ENCODE results near the gene LAX1.
"Not testable (repeated sequence)": the region's sequence is repeated elsewhere in the genome, so short reads cannot be mapped to it uniquely, and the experiment has no call there.

LAX1 gene, protein sequence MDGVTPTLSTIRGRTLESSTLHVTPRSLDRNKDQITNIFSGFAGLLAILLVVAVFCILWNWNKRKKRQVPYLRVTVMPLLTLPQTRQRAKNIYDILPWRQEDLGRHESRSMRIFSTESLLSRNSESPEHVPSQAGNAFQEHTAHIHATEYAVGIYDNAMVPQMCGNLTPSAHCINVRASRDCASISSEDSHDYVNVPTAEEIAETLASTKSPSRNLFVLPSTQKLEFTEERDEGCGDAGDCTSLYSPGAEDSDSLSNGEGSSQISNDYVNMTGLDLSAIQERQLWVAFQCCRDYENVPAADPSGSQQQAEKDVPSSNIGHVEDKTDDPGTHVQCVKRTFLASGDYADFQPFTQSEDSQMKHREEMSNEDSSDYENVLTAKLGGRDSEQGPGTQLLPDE

GRCh38 chr1:203765029-203765837 is at the start of gene LAX1:
TSS of gene LAX1 (plus strand) at chr1:203765183. CDS start at chr1:203765566, 383 bp downstream.
- DNase-seq: peak; percentile 92

DNA sequence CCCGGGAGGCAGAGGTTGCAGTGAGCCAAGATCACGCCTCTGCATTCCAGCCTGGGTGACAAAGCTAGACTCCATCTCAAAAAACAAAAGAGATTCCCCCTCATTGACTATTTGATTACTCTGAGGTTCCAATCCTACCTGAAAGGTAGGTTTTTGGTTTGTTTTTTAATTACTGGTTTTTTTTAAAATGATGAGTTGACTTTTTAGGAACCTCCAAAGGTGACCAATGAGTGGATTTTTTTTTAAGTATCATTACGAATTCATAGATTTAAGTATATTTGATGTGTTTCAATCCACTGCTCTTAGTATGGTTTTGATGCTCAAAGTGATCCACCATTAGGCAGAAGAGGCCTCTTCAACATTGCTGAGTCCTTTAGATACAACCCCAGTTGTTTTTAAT is 47.9 kb upstream of the LAX1 start:
- DNase-seq: no peak

GRCh38 chr1:203720242-203720641 is 44.7 kb upstream of the LAX1 start:
- no peak for DNase-seq

DNA sequence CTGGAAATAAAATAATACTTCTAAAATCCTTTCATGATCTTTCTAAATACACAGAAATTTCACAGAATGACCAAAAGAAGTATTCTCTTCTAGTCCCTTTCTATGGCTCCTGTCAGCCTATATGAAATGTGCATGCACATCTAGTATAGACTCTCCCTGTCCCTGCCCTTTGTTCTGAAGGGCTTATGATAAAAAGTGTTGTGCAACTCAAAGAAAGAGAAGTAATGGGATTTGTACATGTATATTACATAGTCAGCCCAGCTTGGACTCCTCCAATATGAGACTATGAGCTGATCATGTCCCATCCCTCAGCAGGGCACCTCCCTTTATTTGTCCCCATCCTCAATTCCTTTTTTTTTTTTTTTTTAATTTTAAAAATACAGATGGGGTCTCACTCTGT is 42.1 kb upstream of the LAX1 start:
- DNase-seq: no peak

DNA sequence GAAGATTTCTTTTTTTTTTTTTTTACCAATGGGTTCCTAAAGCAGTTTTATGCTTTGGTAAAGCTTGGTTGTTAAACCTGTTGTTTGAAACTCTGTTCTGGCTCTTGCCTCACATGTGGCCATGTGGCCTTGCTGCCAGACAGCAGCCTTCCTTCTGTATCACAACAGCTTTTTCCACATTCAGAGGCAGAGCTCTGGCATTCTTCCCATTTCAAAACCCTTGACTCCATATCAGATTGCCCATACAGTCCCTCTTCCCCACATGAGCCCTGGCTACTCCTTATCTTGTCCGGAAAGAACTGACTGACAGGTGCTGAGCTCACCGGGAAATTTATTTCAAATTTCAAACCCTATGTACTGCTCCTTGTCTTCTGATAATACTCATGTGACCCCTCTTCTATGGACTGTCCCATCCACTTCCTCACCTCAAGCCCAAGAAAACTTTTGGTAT is 38.5 kb upstream of the LAX1 start:
- DNase-seq: no peak

DNA sequence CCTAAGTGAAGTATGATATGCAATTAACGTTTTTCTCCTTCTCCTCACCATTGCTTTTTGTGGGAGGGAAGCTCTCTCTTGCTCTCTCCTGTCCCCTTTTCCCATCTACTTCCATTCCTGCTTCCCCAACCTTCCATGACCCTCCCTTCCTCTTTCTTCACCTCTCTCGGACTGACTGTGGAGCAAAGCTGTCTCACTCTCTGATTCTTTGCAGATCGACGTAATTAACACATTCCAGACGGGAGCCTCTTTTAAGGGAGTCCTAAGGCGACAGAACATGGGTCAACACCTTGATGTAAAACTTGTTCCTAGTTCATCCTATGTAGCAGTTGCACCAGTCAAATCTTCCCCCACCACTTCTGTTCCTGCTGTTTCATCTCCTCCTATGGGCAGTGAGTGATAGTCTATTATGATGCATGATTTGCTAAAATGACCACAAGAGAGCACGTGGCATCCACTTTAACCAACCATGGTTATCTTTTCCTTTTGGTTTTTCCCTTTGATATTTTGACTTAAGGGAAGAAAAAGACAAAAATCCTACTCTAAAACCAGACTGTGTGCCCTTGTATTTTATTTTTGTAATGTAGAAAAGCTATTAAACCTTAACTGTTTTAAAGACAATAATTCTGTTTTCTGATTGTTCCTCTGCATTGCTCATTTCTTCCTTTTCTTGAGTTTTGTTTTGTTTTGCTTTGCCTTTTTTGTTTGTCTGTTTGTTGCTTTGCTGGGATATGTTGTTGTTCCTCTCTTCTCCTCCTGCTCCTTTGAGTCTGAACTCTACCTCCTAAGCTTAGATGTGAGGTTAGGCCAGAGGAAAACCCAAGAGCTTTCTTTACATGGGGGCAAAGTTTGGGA is 31.7 kb upstream of the LAX1 start:
- DNase-seq: no peak

DNA sequence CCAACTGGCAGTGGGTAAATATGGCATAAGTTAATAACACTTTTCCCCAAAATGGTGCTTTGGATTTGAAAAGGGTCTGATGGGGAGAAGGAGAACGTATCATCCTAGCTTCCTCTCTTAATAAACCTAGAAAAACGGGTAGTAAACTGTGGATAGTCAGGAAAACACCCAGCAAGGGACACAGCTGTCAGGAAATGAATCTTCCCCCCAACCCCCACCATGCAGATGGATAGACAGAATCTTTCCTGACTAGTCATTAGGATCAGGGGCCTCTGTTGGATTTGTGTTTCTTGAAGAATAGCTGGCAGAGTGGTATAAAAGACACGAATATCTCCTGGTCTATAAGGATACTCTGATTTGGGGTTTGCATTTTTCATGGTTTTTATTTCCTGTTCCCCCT is 22.5 kb upstream of the LAX1 start:
- no peak for DNase-seq

DNA sequence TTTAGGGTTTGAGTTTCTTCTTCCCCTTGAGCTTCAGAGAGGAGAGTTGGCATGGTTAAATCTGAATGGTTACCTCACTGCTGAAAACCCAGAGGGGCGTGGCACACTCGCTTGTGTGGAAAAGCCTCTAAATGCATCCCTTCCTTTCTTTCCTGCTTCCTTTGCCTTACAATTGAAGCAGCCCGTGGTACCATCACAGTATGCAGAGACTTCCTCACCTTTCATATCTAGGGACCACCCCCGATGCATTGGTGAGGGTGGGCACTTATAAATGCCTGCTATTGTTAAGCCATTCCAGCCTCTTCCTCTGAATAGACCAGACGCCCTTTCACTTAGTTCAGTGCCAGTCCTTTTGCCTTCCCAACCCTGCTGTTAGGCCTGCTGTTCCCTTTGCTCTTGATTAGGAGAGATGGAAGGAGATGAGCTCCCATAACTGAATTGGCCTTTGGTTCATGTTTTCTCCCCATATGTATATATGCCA is 21.9 kb upstream of the LAX1 start:
- DNase-seq: no peak

DNA sequence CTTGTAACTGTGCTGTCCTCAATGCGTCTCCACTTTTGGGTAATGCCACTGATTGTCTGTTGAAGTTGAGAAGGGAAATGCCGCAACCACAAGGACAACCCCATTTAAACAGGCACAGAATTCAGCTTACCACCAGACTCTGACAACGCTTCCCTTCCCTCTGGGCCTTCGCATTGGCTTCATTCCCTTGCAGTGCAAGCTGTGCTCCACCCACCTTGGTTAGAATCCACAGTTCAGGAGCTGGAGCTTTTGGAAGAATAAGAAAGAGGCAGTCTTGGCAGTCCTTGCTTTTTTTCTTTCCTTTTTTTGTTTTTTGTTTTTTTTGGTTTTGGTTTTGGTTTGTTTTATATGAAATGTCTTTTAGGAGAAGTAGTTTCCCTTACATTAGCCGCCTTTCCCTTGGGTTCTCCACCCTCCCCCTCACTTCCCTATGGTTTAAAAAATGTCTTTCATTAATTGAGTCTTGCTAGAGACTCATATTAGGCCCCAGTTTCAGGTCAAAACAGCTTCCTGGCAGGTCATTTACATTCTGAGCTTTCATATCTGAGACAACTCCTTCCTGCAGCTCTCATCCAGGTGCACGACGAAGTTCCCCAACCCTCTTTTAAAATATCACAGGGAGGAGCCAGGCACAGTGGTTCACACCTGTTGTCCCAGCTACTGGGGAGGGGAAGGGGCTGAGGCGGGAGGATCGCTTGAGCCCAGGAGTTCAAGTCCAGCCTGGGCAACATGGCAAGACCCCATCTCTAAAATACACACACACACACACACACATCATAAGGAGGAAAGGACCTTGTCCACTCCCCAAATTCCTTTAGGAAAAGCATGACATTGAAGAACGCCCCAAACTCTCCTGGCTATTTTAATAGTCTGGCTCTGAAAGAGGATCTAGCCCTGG is 20.7 kb upstream of the LAX1 start:
- DNase-seq: peak; percentile 32

- no peak for DNase-seq
Measured at GRCh38 chr1:203746281-203746680, 18.7 kb upstream of the LAX1 start.

DNA sequence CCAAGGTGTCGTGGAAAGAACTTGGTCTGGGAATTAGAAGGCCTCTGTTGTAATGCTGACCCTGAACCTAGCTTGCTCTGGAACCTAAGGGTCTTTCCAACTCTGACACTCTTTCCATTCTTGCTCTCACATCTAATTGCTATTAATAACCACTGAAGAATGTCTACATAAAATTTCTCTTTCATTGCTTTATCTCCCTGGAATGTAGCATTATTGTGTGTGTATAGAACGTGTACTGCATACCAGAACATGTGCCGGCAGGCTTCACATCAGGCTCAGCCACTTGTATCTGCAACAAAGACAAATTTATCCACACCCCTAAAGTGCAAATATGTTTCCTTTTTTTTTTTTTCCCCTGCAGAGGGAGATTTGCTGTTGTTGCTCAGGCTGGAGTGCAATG is 13.9 kb upstream of the LAX1 start:
- no peak for DNase-seq

DNA sequence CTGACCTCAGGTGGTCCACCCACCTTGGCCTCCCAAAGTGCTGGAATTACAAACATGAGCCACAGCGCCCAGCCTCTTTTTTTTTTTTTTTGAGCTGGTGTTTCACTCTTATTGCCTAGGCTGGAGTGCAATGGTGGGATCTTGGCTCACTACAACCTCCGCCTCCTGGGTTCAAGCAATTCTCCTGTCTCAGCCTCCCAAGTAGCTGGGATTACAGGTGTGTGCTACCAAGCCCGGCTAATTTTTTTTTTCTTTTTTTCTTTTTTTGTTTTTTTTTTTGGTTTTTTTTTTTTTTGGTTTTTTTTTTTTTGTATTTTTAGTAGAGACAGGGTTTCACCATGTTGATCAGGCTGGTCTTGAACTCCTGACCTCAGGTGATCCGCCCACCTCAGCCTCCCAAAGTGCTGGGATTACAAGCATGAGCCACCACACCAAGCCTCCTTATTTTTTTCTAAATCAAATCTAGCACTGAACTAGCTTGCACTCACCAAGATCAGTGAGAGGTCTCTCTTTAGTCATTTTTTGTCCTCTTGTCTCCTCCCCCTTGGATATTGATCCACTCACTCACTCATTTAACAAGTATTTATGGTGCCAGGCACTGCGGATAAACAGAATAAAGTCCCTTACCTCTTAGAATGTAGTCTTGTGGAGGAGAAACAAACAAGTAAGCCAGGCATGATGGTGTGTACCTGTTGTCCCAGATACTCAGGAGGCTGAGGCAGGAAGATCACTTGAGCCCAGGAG is 13.2 kb upstream of the LAX1 start:
- DNase-seq: not testable (repeated sequence)

DNA sequence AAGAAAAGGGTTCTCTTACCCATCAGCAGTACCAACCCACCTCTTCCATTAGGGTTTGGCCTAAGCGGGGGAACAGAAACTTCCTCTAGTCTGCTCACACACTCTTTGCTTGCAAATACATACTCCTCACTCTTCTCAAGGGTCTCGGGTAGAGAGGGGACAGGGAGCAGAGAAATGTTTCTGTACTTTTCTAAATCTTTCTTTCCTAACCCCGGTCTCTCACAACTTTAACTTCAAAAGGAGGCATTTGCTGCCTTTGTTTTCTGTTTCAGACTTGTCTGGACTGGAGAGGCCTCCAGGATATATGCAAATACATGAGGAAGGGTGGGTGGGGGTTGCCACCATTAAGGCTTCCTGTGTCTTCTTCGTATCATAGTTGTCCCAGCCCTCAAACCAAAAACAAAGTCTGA is 10.5 kb upstream of the LAX1 start:
- DNase-seq: no peak

DNA sequence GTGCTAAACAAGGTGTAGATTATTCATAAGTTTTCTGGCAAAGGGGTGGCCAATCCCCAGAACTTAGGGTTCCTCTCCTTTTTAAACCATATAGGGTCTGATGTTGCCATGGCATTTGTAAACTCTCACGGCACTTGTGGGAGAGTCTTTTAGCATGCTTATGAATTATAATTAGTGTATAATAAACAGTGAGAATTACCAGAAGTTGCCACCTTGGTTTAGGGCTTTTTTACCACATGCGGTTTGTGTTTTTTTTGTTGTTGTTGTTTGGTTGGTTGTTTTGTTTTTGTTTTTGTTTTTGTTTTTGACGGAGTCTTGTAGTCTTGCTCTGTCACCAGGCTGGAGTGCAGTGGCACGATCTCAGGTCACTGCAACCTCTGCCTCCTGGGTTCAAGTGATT is 8.9 kb upstream of the LAX1 start:
- no peak for DNase-seq

DNA sequence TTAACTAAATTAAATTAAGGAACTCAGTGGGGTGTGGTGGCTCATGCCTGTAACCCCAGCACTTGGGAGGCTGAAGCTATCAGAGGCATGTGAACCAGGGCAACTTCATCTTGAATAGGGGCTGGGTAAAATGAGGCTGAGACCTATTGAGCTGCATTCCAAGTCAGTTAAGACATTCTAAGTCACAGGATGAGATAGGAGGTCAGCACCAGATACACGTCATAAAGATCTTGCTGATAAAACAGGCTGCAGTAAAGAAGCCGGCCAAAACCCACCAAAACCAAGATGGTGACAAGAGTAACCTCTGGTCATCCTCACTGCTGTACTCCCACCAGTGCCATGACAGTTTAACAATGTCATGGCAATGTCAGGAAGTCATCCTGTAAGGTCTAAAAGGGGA is 6.2 kb upstream of the LAX1 start:
- DNase-seq: not testable (repeated sequence)

DNA sequence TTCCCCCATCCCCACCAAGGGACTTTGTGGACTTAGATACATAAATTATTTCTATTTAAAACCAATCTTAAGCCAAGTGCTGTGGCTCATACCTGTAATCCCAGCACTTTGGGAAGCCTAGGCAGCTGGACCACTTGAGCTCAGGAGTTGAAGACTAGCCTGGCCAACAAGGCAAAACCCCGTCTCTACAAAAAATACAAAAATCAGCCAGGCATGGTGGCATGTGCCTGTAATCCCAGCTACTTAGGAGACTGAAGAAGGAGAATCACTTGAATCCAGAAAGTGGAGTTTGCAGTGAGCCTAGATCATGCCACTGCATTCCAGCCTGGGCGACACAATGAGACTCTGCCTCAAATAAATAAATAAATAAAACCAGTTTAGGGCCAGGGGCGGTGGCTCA is 4.5 kb upstream of the LAX1 start:
- no peak for DNase-seq

DNA sequence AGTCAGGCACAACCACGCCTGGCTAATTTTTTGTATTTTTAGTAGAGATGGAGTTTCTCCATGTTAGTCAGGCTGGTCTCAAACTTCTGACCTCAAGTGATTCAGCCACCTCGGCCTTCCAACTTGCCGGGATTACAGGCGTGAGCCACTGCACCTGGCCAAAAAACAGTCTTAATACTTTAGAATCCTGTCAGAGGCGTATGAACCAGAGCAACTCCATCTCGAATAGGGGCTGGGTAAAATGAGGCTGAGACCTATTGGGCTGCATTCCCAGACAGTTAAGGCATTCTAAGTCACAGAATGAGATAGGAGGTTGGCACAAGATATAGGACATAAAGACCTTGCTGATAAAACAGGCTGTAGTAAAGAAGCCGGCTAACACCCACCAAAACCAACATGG is 3.0 kb upstream of the LAX1 start:
- DNase-seq: not testable (repeated sequence)

GRCh38 chr1:203763505-203763904 is 1.5 kb upstream of the LAX1 start:
- DNase-seq: no peak

- DNase-seq: no peak
Measured at GRCh38 chr1:203764105-203765028, 616 bp upstream of the LAX1 start.

DNA sequence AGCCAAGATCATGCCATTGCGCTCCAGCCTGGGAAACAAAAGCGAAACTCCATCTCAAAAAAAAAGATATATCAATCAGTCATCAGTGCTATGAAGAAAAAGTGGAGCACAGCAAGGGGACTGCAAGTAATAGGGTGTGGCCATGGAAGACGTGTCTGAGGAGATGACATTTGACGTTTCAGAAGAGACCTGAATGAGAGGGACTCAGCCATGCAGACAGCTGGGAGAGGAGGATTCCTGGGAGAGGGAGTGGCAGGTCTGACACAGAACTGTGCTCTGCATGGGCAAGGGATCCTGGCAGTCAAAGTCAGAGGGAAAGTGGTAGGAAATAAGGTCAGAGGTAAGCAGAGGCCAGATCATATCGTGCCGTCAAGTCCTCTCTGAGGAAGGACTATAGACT is 3.3 kb downstream of the LAX1 start:
- DNase-seq: no peak
